Measurements from ENCODE around the gene BYSL. TPM values are rescaled to one million over a fixed set of nuclear protein-coding genes. Genes with fewer than 3 reads are reported as not detected.

Gene BYSL
- total and polyA plus RNA-seq, 8 donors, result 1.8 to 65.2 (median 10.6) TPM; not detected in 1

DNA sequence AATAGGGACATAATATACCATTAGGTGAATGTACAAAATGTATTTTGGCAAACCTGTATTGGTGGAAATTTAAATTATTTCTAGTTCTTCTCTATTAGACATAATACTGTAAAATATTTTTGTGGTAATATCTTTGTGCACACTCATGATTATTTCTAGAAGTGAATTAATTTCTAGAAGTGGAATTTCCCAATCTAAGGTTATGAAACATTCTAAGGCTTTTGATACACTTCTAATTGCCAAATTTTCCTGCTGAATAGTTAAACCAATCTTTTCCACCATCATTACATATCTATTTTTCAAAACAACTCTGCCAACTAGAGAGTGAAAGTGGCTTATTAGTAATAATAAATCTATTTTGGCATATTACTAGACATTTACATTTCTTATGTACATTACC, 22.2 kb downstream of the BYSL start:
- Histone ChIP-seq H3K9me3 (no peaks in the 10 kb centered on the region), H3K4me1 (peaks cover 29 to 38% (median 37%) of the 10 kb centered on the region in 4 donors), H3K27me3 (no peaks in the 10 kb centered on the region), H3K4me3 (no peak overlapping the region), H3K36me3 (no peaks in the 10 kb centered on the region), H3K27ac (no peak overlapping the region)
- no peak for TF ChIP-seq POLR2A (IDR thresholded peaks at IDR 0.05)
- TF ChIP-seq POLR2AphosphoS5 (IDR thresholded peaks at IDR 0.05), result no peak
- no peak for TF ChIP-seq EP300 (IDR thresholded peaks at IDR 0.05)
- TF ChIP-seq, protein P1, sequence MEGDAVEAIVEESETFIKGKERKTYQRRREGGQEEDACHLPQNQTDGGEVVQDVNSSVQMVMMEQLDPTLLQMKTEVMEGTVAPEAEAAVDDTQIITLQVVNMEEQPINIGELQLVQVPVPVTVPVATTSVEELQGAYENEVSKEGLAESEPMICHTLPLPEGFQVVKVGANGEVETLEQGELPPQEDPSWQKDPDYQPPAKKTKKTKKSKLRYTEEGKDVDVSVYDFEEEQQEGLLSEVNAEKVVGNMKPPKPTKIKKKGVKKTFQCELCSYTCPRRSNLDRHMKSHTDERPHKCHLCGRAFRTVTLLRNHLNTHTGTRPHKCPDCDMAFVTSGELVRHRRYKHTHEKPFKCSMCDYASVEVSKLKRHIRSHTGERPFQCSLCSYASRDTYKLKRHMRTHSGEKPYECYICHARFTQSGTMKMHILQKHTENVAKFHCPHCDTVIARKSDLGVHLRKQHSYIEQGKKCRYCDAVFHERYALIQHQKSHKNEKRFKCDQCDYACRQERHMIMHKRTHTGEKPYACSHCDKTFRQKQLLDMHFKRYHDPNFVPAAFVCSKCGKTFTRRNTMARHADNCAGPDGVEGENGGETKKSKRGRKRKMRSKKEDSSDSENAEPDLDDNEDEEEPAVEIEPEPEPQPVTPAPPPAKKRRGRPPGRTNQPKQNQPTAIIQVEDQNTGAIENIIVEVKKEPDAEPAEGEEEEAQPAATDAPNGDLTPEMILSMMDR (IDR thresholded peaks at IDR 0.05), result no peak
- intact Hi-C loops (cut with DNase I; ENCODE audit: low total_unique reads), result no loop called here
- DNase-seq, result no peak

DNA sequence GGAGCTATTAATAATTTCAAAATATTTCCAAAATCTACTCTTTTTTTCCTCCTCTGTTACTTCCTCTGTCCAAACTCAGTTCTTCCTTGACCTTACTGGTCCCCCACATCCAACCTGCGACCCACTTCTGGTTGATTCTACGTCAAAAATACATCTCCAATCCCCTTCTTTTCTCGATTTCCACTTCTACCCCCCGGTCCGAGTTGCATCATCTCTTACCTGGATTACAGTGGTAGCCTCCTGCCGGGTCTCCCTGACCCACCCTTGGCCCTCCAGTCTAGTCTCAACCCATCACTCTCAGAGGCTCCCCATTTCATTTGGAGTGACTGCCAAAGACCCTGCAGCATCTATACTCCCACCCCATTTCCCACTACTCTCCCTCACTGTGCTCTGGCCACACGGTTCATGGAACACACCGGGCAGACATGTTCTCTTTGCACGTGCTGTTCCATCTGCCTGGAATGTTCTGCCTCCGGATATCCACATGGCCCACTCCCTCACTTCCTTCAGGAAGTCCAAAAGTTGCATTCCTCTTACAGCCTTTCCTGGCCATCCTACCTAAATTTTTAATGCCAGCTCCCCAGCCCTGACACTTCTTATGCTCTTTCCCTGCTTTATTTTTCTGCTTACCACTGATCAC, 26.4 kb downstream of the BYSL start:
- DNase-seq, result no peak
- intact Hi-C loops (cut with DNase I; ENCODE audit: low total_unique reads), result no loop called here
- Histone ChIP-seq H3K9me3 (no peaks in the 10 kb centered on the region), H3K4me1 (peaks cover 0 to 4% (median 0%) of the 10 kb centered on the region in 4 donors), H3K27me3 (no peaks in the 10 kb centered on the region), H3K4me3 (no peak overlapping the region), H3K27ac (no peak overlapping the region), H3K36me3 (peaks cover 0 to 5% (median 2%) of the 10 kb centered on the region in 4 donors)
- 76 to 89% (median 87%) methylated on average over 10 of the region's 10 CpGs for WGBS, 5 donors
- no peak for TF ChIP-seq POLR2A (IDR thresholded peaks at IDR 0.05)
- no peak for TF ChIP-seq POLR2AphosphoS5 (IDR thresholded peaks at IDR 0.05)
- TF ChIP-seq EP300 (IDR thresholded peaks at IDR 0.05), result no peak
- TF ChIP-seq, protein P1 (IDR thresholded peaks at IDR 0.05), result no peak

DNA sequence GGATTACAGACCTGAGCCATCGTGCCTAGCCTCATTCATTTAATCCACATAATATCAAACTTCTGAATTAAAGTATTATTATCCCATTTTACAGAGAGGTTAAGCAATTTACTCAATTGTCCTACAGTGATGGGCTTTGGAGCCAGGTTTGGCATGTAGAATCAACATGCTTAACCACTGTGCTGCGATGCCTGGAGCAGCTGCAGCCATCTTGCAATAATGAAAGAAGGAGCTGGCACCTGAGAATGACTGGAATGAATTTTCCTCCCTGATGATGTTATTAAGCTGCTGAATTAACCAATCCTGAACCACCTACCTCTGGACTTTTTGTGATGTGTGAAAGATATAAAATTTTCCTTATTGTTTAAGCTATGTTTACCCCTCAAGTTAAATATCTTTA, 33.4 kb downstream of the BYSL start:
- Histone ChIP-seq H3K4me3 (no peak overlapping the region), H3K4me1 (no peaks in the 10 kb centered on the region), H3K27ac (no peak overlapping the region), H3K36me3 (peaks cover 0 to 14% (median 2%) of the 10 kb centered on the region in 4 donors), H3K9me3 (no peaks in the 10 kb centered on the region), H3K27me3 (no peaks in the 10 kb centered on the region)
- WGBS, 5 donors, result 92 to 97% (median 94%) methylated on average over 2 of the region's 2 CpGs
- DNase-seq, result no peak
- intact Hi-C loops (cut with DNase I; ENCODE audit: low total_unique reads), result no loop called here
- TF ChIP-seq, protein P1 (IDR thresholded peaks at IDR 0.05), result no peak
- TF ChIP-seq EP300 (IDR thresholded peaks at IDR 0.05) (no peak), POLR2A (IDR thresholded peaks at IDR 0.05) (no peak), POLR2AphosphoS5 (IDR thresholded peaks at IDR 0.05) (no peak)

DNA sequence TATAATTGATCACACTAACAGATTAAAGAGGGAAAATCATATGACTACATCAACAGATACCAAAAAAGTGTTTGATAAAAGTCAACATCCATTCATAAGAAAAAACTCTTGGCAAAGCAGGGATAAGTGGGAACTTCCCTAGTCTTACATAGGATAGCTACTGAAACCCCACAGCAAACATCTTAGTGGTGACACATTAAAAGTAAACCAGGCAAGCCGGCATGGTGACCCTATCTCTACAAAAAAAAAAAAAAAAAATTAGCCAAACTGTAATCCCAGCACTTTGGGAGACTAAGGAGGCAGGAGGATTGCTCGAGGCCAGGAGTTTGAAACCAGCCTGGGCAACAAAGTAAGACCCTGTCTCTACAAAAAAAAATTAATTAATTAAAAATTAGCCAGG, 34.1 kb downstream of the BYSL start:
- no peaks in the 10 kb centered on the region for H3K4me1 ChIP-seq
- DNase-seq, result no peak
- TF ChIP-seq, protein P1 (IDR thresholded peaks at IDR 0.05), result no peak
- TF ChIP-seq POLR2AphosphoS5 (IDR thresholded peaks at IDR 0.05), result no peak
- no peak for TF ChIP-seq EP300 (IDR thresholded peaks at IDR 0.05)
- no peak for TF ChIP-seq POLR2A (IDR thresholded peaks at IDR 0.05)
- no peak overlapping the region for H3K4me3 ChIP-seq
- H3K27ac ChIP-seq, result no peak overlapping the region
- H3K27me3 ChIP-seq, result no peaks in the 10 kb centered on the region
- intact Hi-C loops (cut with DNase I; ENCODE audit: low total_unique reads), result no loop called here
- peaks cover 0 to 14% (median 2%) of the 10 kb centered on the region in 4 donors for H3K36me3 ChIP-seq
- 56 to 71% (median 64%) methylated on average over 2 of the region's 2 CpGs for WGBS, 5 donors
- H3K9me3 ChIP-seq, result no peaks in the 10 kb centered on the region

Measured in stomach (tissue), 9 donors.